Activated CD4-positive, CD25-positive, alpha-beta regulatory T cell (primary cell): ENCODE measurements around the gene CHFR.
"Not testable (repeated sequence)": the region's sequence is repeated elsewhere in the genome, so short reads cannot be mapped to it uniquely, and the experiment has no call there.

ENCODE experiments used
- DNase-seq, 4 experiments: peaks; one replicate each; lab custom pipeline; 2025; lab: John Stamatoyannopoulos, UW

Gene CHFR

GRCh38 chr12:132840536-132840935, 46.9 kb downstream of the CHFR start:
- no peak for DNase-seq

- no peak for DNase-seq
These were observed 47.7 kb downstream of the CHFR start for GRCh38 chr12:132839558-132840235.

GRCh38 chr12:132838410-132839080, 48.9 kb downstream of the CHFR start:
- DNase-seq: no peak

GRCh38 chr12:132837693-132838409, 49.6 kb downstream of the CHFR start:
- no peak for DNase-seq

GRCh38 chr12:132836795-132837331, 50.5 kb downstream of the CHFR start:
- DNase-seq: no peak

- DNase-seq: not testable (repeated sequence)
These were observed 51.2 kb downstream of the CHFR start for GRCh38 chr12:132836230-132836629.

GRCh38 chr12:132835076-132836025, 52.1 kb downstream of the CHFR start:
- no peak for DNase-seq

- no peak for DNase-seq
These were observed 53.2 kb downstream of the CHFR start for GRCh38 chr12:132834181-132834711.

- DNase-seq: no peak
These were observed 54.1 kb downstream of the CHFR start for GRCh38 chr12:132833341-132833740.

- no peak for DNase-seq
These were observed 55.6 kb downstream of the CHFR start for GRCh38 chr12:132831771-132832170.

- DNase-seq: peak; percentile 85 to 94 (median 93)
These were observed 58.5 kb downstream of the CHFR start, which contains the start of gene GOLGA3 for GRCh38 chr12:132828706-132829534. GOLGA3 (minus strand) TSS chr12:132828869; CDS start chr12:132822128, 6,741 bp downstream.

- no peak for DNase-seq
These were observed 59.4 kb downstream of the CHFR start for GRCh38 chr12:132827763-132828703.

- no peak for DNase-seq
These were observed 61.5 kb downstream of the CHFR start for GRCh38 chr12:132825861-132826260.

GRCh38 chr12:132825089-132825488, 62.3 kb downstream of the CHFR start:
- DNase-seq: no peak

- no peak for DNase-seq
These were observed 63.4 kb downstream of the CHFR start for GRCh38 chr12:132824053-132824452.

- no peak for DNase-seq
These were observed 68.8 kb downstream of the CHFR start for GRCh38 chr12:132818562-132818961.

- no peak for DNase-seq
These were observed 73.2 kb downstream of the CHFR start for GRCh38 chr12:132814232-132814631.

GRCh38 chr12:132813443-132813842, 74.0 kb downstream of the CHFR start:
- DNase-seq: no peak

GRCh38 chr12:132812631-132813305, 74.6 kb downstream of the CHFR start:
- DNase-seq: no peak
